B cell (primary cell): ENCODE data around the gene SLC6A18. TPM values are rescaled to one million over a fixed set of nuclear protein-coding genes. Genes with fewer than 3 reads are reported as not detected.

ENCODE experiments used
- ATAC-seq: fragments of 200-7000 bp; cut with Tn5 transposase; one replicate; pipeline ENCODE4 v1.10.0; 2021; ENCODE audit warnings: low read depth, mild to moderate bottlenecking, moderate number of reproducible peaks, moderate library complexity
- CTCF ChIA-PET: fragments of 350-600 bp; sonication (Branson Sonifier 250); formaldehyde crosslinking; loops from one replicate; lab custom pipeline; 2021; ENCODE audit warnings: antibody characterized with exemption, inconsistent platforms; lab: Charles Lee
- POLR2A ChIA-PET: fragments of 350-600 bp; sonication (Branson Sonifier 250); formaldehyde crosslinking; loops from one replicate; lab custom pipeline; 2021; ENCODE audit warnings: antibody characterized with exemption; lab: Charles Lee
- DNase-seq: peaks from one replicate; pipeline ENCODE4 v3.0.0; 2013
- H2AFZ ChIP-seq: 2 replicates; pipeline ENCODE4 v1.6.1; 2012; ENCODE audit warnings: mild to moderate bottlenecking, low read depth, low read length; ENCODE audit not compliant: insufficient read depth, poor library complexity, severe bottlenecking
- H3K27ac ChIP-seq, 2 donors: 1 replicate in 1 of 2; 2 replicates in 1 of 2; pipeline ENCODE4 v1.5.1; 2012 to 2013; ENCODE audit warnings: low read length in 2 of 2, mild to moderate bottlenecking in 2 of 2, moderate library complexity in 1 of 2
- H3K27me3 ChIP-seq, 4 experiments: fragments of 200-600 bp in 1 of 4; sonication (generic) in 1 of 4; replicated peaks in 1 of 4; 1 replicate in 2 of 4; 2 replicates in 2 of 4; pipeline versions ENCODE4 v1.6.1 to v1.7.0; 2013 to 2016; ENCODE audit warnings: low read length in 3 of 4, mild to moderate bottlenecking in 2 of 4, mixed read lengths in 1 of 4, moderate library complexity in 1 of 4; ENCODE audit not compliant: insufficient read depth in 4 of 4, control insufficient read depth in 3 of 4; ENCODE audit errors: control extremely low read depth in 1 of 4
- H3K36me3 ChIP-seq, 2 experiments: replicated peaks in 1 of 2; 1 replicate in 1 of 2; 2 replicates in 1 of 2; pipeline versions ENCODE4 v1.6.1 to v1.7.1; 2013; ENCODE audit warnings: low read length in 1 of 2; ENCODE audit not compliant: insufficient read depth in 2 of 2, control insufficient read depth in 1 of 2; ENCODE audit errors: control extremely low read depth in 1 of 2, extremely low read depth in 1 of 2
- H3K4me1 ChIP-seq, 2 donors: fragments of 200-600 bp in 1 of 2; sonication (generic) in 1 of 2; 1 replicate in 1 of 2; 2 replicates in 1 of 2; pipeline versions ENCODE4 v1.5.1 to v1.6.1; 2013 to 2017; ENCODE audit warnings: low read length in 2 of 2; ENCODE audit not compliant: control insufficient read depth in 2 of 2, insufficient read depth in 2 of 2
- H3K4me2 ChIP-seq: replicated peaks from 2 replicates; pipeline ENCODE3; 2012; ENCODE audit warnings: mild to moderate bottlenecking, low read depth, low read length; ENCODE audit not compliant: poor library complexity, severe bottlenecking
- H3K4me3 ChIP-seq, 5 experiments: fragments of 200-600 bp in 1 of 5; sonication (generic) in 1 of 5; 1 replicate in 3 of 5; 2 replicates in 2 of 5; pipeline versions ENCODE4 v1.5.1 to v1.7.0; 2011 to 2016; ENCODE audit warnings: low read length in 4 of 5, mild to moderate bottlenecking in 4 of 5, low read depth in 2 of 5, control low read depth in 1 of 5, moderate library complexity in 1 of 5; ENCODE audit not compliant: insufficient read depth in 1 of 5; ENCODE audit errors: control extremely low read depth in 1 of 5, extremely low read depth in 1 of 5
- H3K79me2 ChIP-seq: fragments of 200-600 bp; sonication (generic); one replicate; pipeline ENCODE4 v1.6.0; 2016; ENCODE audit warnings: low read length; ENCODE audit not compliant: control insufficient read depth, insufficient read depth
- H3K9ac ChIP-seq: fragments of 200-600 bp; sonication (generic); 2 replicates; pipeline ENCODE4 v1.6.1; 2017; ENCODE audit warnings: mild to moderate bottlenecking, low read length, moderate library complexity
- H3K9me3 ChIP-seq, 3 donors: one replicate each; pipeline versions ENCODE4 v1.6.1 to v1.7.1; 2013; ENCODE audit warnings: low read length in 2 of 3; ENCODE audit not compliant: control insufficient read depth in 2 of 3, insufficient read depth in 1 of 3; ENCODE audit errors: control extremely low read depth in 1 of 3
- H4K20me1 ChIP-seq: 2 replicates; pipeline ENCODE4 v1.6.0; 2012; ENCODE audit warnings: mild to moderate bottlenecking, low read length; ENCODE audit not compliant: insufficient read depth, control insufficient read depth, poor library complexity, severe bottlenecking
- H3K27ac Mint-ChIP-seq: one replicate; pipeline ENCODE4 v1.8.0; 2021; ENCODE audit warnings: mixed read lengths
- H3K27me3 Mint-ChIP-seq: one replicate; pipeline ENCODE4 v1.8.0; 2021; ENCODE audit warnings: mixed read lengths
- H3K4me1 Mint-ChIP-seq: one replicate; pipeline ENCODE4 v1.8.0; 2021; ENCODE audit warnings: mixed read lengths
- H3K4me3 Mint-ChIP-seq: one replicate; pipeline ENCODE4 v1.8.0; 2021; ENCODE audit warnings: mixed read lengths
- H3K9me3 Mint-ChIP-seq: one replicate; pipeline ENCODE4 v1.8.0; 2022; ENCODE audit warnings: mixed read lengths; ENCODE audit not compliant: insufficient read depth
- EZH2 ChIP-seq: IDR thresholded peaks from 2 replicates; pipeline ENCODE4 v1.6.1; 2012; ENCODE audit warnings: borderline replicate concordance, low read depth, mild to moderate bottlenecking, moderate library complexity, low read length; ENCODE audit not compliant: insufficient read depth, poor library complexity, severe bottlenecking
- WGBS: methylation state at CpG from one replicate; pipeline ENCODE4 v1.1.5; 2013; ENCODE audit warnings: missing lambda C conversion rate; ENCODE audit not compliant: insufficient coverage; 5-methylcytosine and 5-hydroxymethylcytosine counted together
- intact Hi-C: fragments of 100-400 bp; cut with micrococcal nuclease; formaldehyde crosslinking; loops from one replicate; pipeline ENCODE4 v1.10.0; 2022
- polyA plus RNA-seq: library from polyadenylated mRNA; depleted of rRNA; stranded (reverse); fragments of >200 nt; gene quantifications from 2 replicates; pipeline ENCODE4 v1.2.3, GENCODE V29; 2012
- total RNA-seq, 2 donors: library from RNA; stranded (reverse); fragments of 120-200 nt in 1 of 2; gene quantifications; 1 replicate in 1 of 2; 2 replicates in 1 of 2; pipeline versions ENCODE4 v1.2.3 to v1.2.4, GENCODE V29; 2013 to 2022
- TF ChIP-seq, protein P1 (sequence below): fragments of 200-600 bp; IDR thresholded peaks from one replicate; pipeline ENCODE4 v1.8.0; 2022; ENCODE audit warnings: antibody characterized with exemption, mild to moderate bottlenecking

Gene SLC6A18
- total and polyA plus RNA-seq, 2 donors (not counting 1 experiment from before 2014, with no cell fraction given): not detected

GRCh38 chr5:1190837-1191239, 34.3 kb upstream of the SLC6A18 start:
- intact Hi-C loops: no loop called here
- H3K79me2 ChIP-seq: no peaks in the 10 kb centered on the region
- no CpG with 5 or more reads among the region's 6 CpGs for WGBS
- no peak overlapping the region for H3K4me2 ChIP-seq
- POLR2A ChIA-PET: no interaction called here
- Mint-ChIP-seq H3K9me3 (no peaks in the 10 kb centered on the region), H3K27ac (no peak overlapping the region), H3K4me1 (peaks cover 5% of the 10 kb centered on the region), H3K27me3 (peaks cover 18% of the 10 kb centered on the region), H3K4me3 (peak overlapping the region; percentile 44)
- H2AFZ ChIP-seq: no peak overlapping the region
- H3K27ac ChIP-seq: no peak overlapping the region
- TF ChIP-seq, protein P1, sequence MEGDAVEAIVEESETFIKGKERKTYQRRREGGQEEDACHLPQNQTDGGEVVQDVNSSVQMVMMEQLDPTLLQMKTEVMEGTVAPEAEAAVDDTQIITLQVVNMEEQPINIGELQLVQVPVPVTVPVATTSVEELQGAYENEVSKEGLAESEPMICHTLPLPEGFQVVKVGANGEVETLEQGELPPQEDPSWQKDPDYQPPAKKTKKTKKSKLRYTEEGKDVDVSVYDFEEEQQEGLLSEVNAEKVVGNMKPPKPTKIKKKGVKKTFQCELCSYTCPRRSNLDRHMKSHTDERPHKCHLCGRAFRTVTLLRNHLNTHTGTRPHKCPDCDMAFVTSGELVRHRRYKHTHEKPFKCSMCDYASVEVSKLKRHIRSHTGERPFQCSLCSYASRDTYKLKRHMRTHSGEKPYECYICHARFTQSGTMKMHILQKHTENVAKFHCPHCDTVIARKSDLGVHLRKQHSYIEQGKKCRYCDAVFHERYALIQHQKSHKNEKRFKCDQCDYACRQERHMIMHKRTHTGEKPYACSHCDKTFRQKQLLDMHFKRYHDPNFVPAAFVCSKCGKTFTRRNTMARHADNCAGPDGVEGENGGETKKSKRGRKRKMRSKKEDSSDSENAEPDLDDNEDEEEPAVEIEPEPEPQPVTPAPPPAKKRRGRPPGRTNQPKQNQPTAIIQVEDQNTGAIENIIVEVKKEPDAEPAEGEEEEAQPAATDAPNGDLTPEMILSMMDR: no peak
- no peak for TF ChIP-seq EZH2
- H3K9ac ChIP-seq: no peak overlapping the region
- H3K4me1 ChIP-seq: no peaks in the 10 kb centered on the region
- peaks cover 0 to 2% (median 0%) of the 10 kb centered on the region in 4 experiments for H3K27me3 ChIP-seq
- no peaks in the 10 kb centered on the region for H3K36me3 ChIP-seq
- no peaks in the 10 kb centered on the region for H4K20me1 ChIP-seq
- no peak for ATAC-seq
- CTCF ChIA-PET: no interaction called here
- H3K4me3 ChIP-seq: no peak overlapping the region
- no peaks in the 10 kb centered on the region for H3K9me3 ChIP-seq
- DNase-seq: no peak

- Histone ChIP-seq H3K4me1 (no peaks in the 10 kb centered on the region), H4K20me1 (no peaks in the 10 kb centered on the region), H2AFZ (no peak overlapping the region), H3K4me2 (no peak overlapping the region), H3K9ac (no peak overlapping the region), H3K36me3 (no peaks in the 10 kb centered on the region), H3K4me3 (no peak overlapping the region), H3K27ac (no peak overlapping the region), H3K79me2 (no peaks in the 10 kb centered on the region), H3K27me3 (peaks cover 0 to 3% (median under 1%) of the 10 kb centered on the region in 4 experiments), H3K9me3 (no peaks in the 10 kb centered on the region)
- DNase-seq (no peak), ATAC-seq (no peak)
- CTCF ChIA-PET: no interaction called here
- POLR2A ChIA-PET: no interaction called here
- Mint-ChIP-seq H3K9me3 (no peaks in the 10 kb centered on the region), H3K27ac (no peak overlapping the region), H3K4me1 (peaks cover 5% of the 10 kb centered on the region), H3K27me3 (peaks cover 22% of the 10 kb centered on the region), H3K4me3 (no peak overlapping the region)
- WGBS: 83% methylated on average over 18 of the region's 18 CpGs
- intact Hi-C loops: no loop called here
- no peak for TF ChIP-seq EZH2
- TF ChIP-seq, protein P1: no peak
Measured at GRCh38 chr5:1192971-1193590, 32.1 kb upstream of the SLC6A18 start.
